ENCODE measurements around the gene GPR160. TPM values are rescaled to one million over a fixed set of nuclear protein-coding genes. Genes with fewer than 3 reads are reported as not detected.

GPR160 gene
- total RNA-seq, 2 donors from 2014 or later: 56.4 to 78.4 TPM

DNA sequence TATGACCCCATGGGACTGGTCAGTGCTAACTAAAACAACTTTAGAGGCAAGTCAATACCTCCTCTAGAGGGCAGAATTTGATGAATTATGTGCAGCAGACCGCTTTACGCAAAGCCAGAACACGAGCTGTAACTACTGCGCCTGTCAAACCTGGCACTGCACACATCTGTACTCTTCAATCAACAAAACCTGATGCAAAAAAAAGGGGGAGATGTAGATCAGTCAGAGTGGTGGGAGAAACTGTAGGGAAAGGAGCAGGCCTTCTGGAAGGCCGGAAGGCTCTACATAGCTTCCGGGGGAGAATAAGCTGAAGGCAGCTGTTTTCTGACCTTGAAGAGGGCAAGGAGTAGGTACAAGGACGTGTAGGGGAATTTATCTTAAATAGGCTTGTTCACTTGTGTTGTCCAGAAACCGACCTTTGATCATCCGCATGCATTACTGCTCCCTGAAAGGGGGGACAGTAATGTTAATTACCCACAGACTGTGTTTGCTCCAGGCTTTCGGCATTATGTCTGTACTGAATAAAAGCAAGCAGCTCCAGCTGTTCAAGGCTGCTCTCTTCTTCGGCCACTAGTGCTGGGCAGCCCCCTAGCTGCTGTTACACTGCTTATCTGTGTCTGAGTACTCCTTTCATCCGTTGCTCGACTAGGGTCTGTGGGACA lies 41.0 kb downstream of the GPR160 start:
- H3K27ac ChIP-seq: no peak overlapping the region
- no peak for DNase-seq
- no peaks in the 10 kb centered on the region for H3K4me1 ChIP-seq
- TF ChIP-seq, protein P1, sequence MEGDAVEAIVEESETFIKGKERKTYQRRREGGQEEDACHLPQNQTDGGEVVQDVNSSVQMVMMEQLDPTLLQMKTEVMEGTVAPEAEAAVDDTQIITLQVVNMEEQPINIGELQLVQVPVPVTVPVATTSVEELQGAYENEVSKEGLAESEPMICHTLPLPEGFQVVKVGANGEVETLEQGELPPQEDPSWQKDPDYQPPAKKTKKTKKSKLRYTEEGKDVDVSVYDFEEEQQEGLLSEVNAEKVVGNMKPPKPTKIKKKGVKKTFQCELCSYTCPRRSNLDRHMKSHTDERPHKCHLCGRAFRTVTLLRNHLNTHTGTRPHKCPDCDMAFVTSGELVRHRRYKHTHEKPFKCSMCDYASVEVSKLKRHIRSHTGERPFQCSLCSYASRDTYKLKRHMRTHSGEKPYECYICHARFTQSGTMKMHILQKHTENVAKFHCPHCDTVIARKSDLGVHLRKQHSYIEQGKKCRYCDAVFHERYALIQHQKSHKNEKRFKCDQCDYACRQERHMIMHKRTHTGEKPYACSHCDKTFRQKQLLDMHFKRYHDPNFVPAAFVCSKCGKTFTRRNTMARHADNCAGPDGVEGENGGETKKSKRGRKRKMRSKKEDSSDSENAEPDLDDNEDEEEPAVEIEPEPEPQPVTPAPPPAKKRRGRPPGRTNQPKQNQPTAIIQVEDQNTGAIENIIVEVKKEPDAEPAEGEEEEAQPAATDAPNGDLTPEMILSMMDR (IDR thresholded peaks at IDR 0.05): peak; percentile 5
- H3K4me3 ChIP-seq: no peak overlapping the region
- H3K9ac ChIP-seq (ENCODE audit: low read depth in 2 of 2, low read length in 2 of 2): peak overlapping the region in 1 of 2 donors; percentile 71
- no peaks in the 10 kb centered on the region for H3K9me3 ChIP-seq
- intact Hi-C loops (cut with DNase I): loop anchor here (5.0 kb wide), 1 partner anchor 36 kb away; no protein-coding TSS in a partner anchor
- no peaks in the 10 kb centered on the region for H3K27me3 ChIP-seq
- no peaks in the 10 kb centered on the region for H3K36me3 ChIP-seq

DNA sequence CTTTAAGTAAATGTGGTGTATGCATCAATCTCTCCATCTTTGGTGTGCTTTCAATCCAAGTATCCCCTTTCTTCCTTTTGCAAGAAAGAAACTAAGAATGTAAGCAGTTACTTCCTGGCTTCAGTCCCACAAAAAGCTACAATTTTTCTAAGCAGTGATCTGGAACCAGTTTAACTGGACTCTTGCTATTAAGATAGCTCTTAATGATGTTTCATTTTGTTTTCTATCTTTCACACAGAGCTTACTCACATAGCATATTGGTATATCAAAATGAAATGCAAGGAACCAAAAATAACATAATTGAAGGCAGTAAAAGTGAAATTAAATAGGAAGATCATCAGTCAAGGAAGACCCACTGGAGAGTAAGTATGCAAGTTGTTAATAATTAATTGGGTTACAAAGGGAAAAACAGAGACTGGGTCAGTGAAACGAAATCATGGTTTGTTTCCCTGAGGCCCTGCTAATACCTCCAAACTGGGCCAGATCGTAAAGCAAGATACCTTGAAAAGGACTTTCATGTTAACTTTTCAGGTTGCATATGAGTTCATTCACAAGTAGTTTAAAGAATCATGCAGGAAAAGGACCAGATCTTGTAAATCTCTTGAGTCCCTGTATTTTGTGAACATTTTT lies 41.9 kb downstream of the GPR160 start:
- H3K4me3 ChIP-seq: no peak overlapping the region
- no peak overlapping the region for H3K9ac ChIP-seq (ENCODE audit: low read depth in 2 of 2, low read length in 2 of 2)
- TF ChIP-seq, protein P1 (IDR thresholded peaks at IDR 0.05): no peak
- H3K27ac ChIP-seq: no peak overlapping the region
- no peaks in the 10 kb centered on the region for H3K4me1 ChIP-seq
- no peaks in the 10 kb centered on the region for H3K27me3 ChIP-seq
- intact Hi-C loops (cut with DNase I): loop anchor here (5.0 kb wide), 1 partner anchor 37 kb away; no protein-coding TSS in a partner anchor
- no peaks in the 10 kb centered on the region for H3K36me3 ChIP-seq
- H3K9me3 ChIP-seq: no peaks in the 10 kb centered on the region
- DNase-seq: no peak

DNA sequence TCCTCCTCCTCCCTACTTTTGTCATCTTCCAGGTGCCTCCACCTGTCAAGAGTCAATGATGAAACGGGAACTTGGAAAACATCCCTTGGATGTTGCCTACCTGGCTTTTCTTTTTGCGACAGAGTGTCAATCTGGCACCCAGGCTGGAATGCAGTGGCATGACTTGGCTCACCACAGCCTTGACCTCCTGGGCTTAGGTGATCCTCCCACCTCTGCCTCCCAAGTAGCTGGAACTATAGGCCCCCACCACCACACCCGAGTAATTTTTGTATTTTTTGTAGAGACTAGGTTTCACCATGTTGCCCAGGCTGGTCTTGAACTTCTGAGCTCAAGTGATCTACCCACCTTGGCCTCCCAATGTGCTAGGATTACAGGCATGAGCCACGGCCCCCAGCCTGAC lies 42.8 kb downstream of the GPR160 start:
- TF ChIP-seq, protein P1 (IDR thresholded peaks at IDR 0.05): no peak

DNA sequence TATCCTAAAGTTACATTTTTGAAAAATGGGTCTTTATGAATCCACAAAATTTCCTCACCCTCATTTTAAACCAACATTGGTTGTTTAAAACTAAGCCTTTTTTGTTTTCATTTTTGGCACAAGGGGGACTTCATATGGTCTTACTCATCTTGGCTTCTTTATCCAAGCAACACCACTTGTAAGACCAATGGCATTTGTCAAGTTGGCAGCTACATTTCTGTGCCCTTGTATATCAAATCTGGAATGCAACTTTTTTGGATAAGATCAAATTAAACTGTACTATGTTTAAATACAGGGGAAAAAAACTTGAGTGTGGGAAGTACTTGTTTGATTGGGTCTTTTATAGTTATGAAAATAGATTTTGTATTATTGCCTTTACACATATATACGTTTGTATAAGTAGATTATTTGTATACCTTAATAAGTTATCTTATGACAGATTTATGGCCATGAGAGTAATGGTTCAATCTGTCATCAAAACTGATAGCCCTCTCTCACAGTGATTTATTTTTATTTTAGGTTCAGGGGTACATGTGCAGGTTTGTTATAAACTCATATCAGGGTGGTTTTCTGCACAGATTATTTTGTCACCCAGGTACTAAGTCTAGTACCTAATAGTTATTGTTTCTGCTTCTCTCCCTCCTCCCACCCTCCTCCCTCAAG lies 43.4 kb downstream of the GPR160 start:
- no peaks in the 10 kb centered on the region for H3K9me3 ChIP-seq
- H3K4me1 ChIP-seq: no peaks in the 10 kb centered on the region
- H3K36me3 ChIP-seq: no peaks in the 10 kb centered on the region
- no peak overlapping the region for H3K27ac ChIP-seq
- no peak overlapping the region for H3K9ac ChIP-seq (ENCODE audit: low read depth in 2 of 2, low read length in 2 of 2)
- H3K27me3 ChIP-seq: no peaks in the 10 kb centered on the region
- H3K4me3 ChIP-seq: no peak overlapping the region
- intact Hi-C loops (cut with DNase I): no loop called here
- TF ChIP-seq, protein P1 (IDR thresholded peaks at IDR 0.05): no peak
- DNase-seq: no peak

More for the DNA sequence above, 42.8 kb downstream of the GPR160 start:
- no peaks in the 10 kb centered on the region for H3K27me3 ChIP-seq
- no peaks in the 10 kb centered on the region for H3K36me3 ChIP-seq
- H3K4me1 ChIP-seq: no peaks in the 10 kb centered on the region
- H3K9ac ChIP-seq (ENCODE audit: low read depth in 2 of 2, low read length in 2 of 2): no peak overlapping the region
- intact Hi-C loops (cut with DNase I): no loop called here
- no peaks in the 10 kb centered on the region for H3K9me3 ChIP-seq
- H3K4me3 ChIP-seq: no peak overlapping the region
- no peak for DNase-seq
- no peak overlapping the region for H3K27ac ChIP-seq

DNA sequence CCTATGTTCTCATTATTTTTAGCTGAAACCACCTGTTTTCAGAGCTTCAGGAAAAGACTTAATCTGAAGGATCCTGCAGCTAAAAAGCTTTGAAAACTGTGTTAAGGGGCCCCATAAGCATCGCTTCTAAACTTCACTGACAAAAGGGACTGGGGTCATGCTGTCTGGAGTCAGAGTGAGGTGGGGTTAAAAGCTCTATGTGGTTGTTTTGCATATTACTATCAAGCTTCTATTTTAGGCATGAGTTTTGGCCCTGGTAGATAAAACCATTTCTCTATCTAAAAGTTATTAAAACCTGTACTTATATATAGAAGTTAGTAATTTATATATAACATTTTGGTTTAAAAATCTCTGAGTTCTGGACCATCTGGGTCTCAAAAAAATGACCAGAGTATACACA lies 45.5 kb downstream of the GPR160 start:
- H3K9me3 ChIP-seq: no peaks in the 10 kb centered on the region
- no peak overlapping the region for H3K27ac ChIP-seq
- TF ChIP-seq, protein P1 (IDR thresholded peaks at IDR 0.05): no peak
- no peak overlapping the region for H3K9ac ChIP-seq (ENCODE audit: low read depth in 2 of 2, low read length in 2 of 2)
- no peak overlapping the region for H3K4me3 ChIP-seq
- no peaks in the 10 kb centered on the region for H3K36me3 ChIP-seq
- no peaks in the 10 kb centered on the region for H3K27me3 ChIP-seq
- no peaks in the 10 kb centered on the region for H3K4me1 ChIP-seq
- DNase-seq: no peak
- intact Hi-C loops (cut with DNase I): no loop called here
